ENCODE data around the gene COL24A1. TPM values are rescaled to one million over a fixed set of nuclear protein-coding genes. Genes with fewer than 3 reads are reported as not detected.

The COL24A1 gene
- total and polyA plus RNA-seq, 2 of the 8 experiments (the other 6 are each of a cell fraction or from before 2014, with no cell fraction given) = 0.23 to 1.1 TPM

DNA sequence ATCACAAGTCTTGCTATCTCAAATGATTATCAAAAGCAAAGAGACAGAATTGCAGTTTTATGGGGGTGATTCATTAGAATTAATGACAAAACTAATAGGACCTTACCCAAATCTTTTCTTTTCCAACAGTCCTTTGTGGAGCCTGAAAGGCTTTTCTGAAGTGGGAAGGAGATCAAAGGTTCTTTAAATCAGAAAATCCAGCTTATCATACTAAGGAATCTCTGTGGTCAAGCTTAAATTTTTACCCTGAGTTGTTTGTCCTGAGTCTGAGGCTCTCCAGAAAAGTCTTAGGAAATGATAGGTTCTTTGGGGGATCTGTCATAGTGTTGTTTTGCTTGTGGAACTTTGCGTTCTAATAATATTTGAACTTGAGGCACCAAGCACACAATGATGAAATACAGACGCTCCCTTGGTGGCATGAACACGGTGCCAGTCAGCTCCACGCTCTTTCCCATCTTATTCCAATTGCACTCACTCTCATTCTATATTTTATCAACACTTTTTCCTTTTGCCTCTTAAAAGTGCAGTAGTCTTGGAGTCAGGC is 38.0 kb upstream of the COL24A1 start:
- no peak overlapping the region for H2AK5ac ChIP-seq (ENCODE audit: low read depth, low read length)
- H3K79me2 ChIP-seq (ENCODE audit: control insufficient read depth in 1 of 2, insufficient read depth in 2 of 2, low read length in 2 of 2) = no peaks in the 10 kb centered on the region
- H3K4me1 ChIP-seq (replicated peaks in 1 of 4; ENCODE audit: control insufficient read depth in 3 of 4, insufficient read depth in 4 of 4, low read length in 3 of 4) = no peaks in the 10 kb centered on the region; a peak in 1 of 7 replicates
- DNase-seq (ENCODE audit: low read depth in 1 of 2, low spot score in 2 of 2) = no peak
- H2BK12ac ChIP-seq (ENCODE audit: low read depth, low read length) = no peak overlapping the region
- H3K9me3 ChIP-seq (ENCODE audit: insufficient read depth in 2 of 2, low read depth in 1 of 2, low read length in 1 of 2) = no peaks in the 10 kb centered on the region
- H2BK120ac ChIP-seq (replicated peaks; ENCODE audit: low read depth, low read length) = no peak overlapping the region
- no peak overlapping the region for H2BK20ac ChIP-seq (ENCODE audit: low read length)
- H2BK15ac ChIP-seq (ENCODE audit: low read length) = no peak overlapping the region
- H3K23ac ChIP-seq (ENCODE audit: insufficient read length) = no peak overlapping the region
- FAIRE-seq = no peak
- no peak overlapping the region for H3K4me2 ChIP-seq (ENCODE audit: insufficient read depth in 1 of 2, low read depth in 2 of 2, low read length in 2 of 2)
- H2AFZ ChIP-seq (ENCODE audit: low read length) = no peak overlapping the region
- H3K79me1 ChIP-seq (ENCODE audit: low read depth, low read length) = no peaks in the 10 kb centered on the region
- H4K8ac ChIP-seq (ENCODE audit: extremely low read depth, insufficient read depth, low read length) = no peak overlapping the region
- no peak overlapping the region for H4K5ac ChIP-seq (ENCODE audit: insufficient read length, low read depth, low read length)
- H3K14ac ChIP-seq (ENCODE audit: insufficient read length) = no peak overlapping the region
- 92% methylated on average over 4 of the region's 4 CpGs; no CpG with 5 or more reads in 1 of the 2 experiments for WGBS, 2 experiments (ENCODE audit: extremely low coverage in 1 of 2, insufficient coverage in 1 of 2, insufficient read length in 1 of 2, insufficient replicate concordance in 2 of 2, low coverage in 1 of 2, low lambda C conversion rate in 2 of 2, missing lambda C conversion rate in 1 of 2)
- no peak overlapping the region for H3K4ac ChIP-seq (replicated peaks; ENCODE audit: insufficient read length, low read depth, low read length)
- no peak overlapping the region for H2BK5ac ChIP-seq (ENCODE audit: low read depth, low read length)
- CTCF ChIA-PET (ENCODE audit: partially characterized antibody) = interaction anchor here (0.6 kb wide), 1 partner anchor 132 kb away, joined by 3 read pairs; no protein-coding TSS in a partner anchor
- H3K27me3 ChIP-seq (replicated peaks in 1 of 4; ENCODE audit: control insufficient read depth in 3 of 4, extremely low read depth in 1 of 4, insufficient read depth in 3 of 4, low read length in 3 of 4) = no peaks in the 10 kb centered on the region
- no peak overlapping the region for H3K56ac ChIP-seq (replicated peaks; ENCODE audit: insufficient read length, low read depth, low read length)
- no peaks in the 10 kb centered on the region for H3K36me3 ChIP-seq (ENCODE audit: control insufficient read depth in 2 of 4, insufficient read depth in 4 of 4, low read length in 3 of 4)
- no peaks in the 10 kb centered on the region for H4K20me1 ChIP-seq (replicated peaks in 1 of 2; ENCODE audit: control insufficient read depth in 1 of 2, insufficient read depth in 2 of 2, low read length in 2 of 2)
- H3K18ac ChIP-seq (ENCODE audit: extremely low read depth, low read length) = no peak overlapping the region
- H3K9ac ChIP-seq (replicated peaks in 1 of 4; ENCODE audit: extremely low read depth in 1 of 4, low read depth in 3 of 4, low read length in 3 of 4) = no peak overlapping the region
- H3K4me3 ChIP-seq (ENCODE audit: extremely low read depth in 1 of 4, insufficient read depth in 2 of 4, low read depth in 3 of 4, low read length in 4 of 4) = no peak overlapping the region
- POLR2A ChIA-PET (ENCODE audit: partially characterized antibody) = interaction anchor here (0.5 to 0.6 kb wide), 2 partner anchors 133 to 543 kb away, joined by 3 read pairs; no protein-coding TSS in a partner anchor
- H4K91ac ChIP-seq (replicated peaks; ENCODE audit: insufficient read length, low read length) = no peak overlapping the region
- TF ChIP-seq, protein P1, sequence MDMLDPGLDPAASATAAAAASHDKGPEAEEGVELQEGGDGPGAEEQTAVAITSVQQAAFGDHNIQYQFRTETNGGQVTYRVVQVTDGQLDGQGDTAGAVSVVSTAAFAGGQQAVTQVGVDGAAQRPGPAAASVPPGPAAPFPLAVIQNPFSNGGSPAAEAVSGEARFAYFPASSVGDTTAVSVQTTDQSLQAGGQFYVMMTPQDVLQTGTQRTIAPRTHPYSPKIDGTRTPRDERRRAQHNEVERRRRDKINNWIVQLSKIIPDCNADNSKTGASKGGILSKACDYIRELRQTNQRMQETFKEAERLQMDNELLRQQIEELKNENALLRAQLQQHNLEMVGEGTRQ (IDR thresholded peaks at IDR 0.05; ENCODE audit: low read length) = no peak
- H3K27ac ChIP-seq (ENCODE audit: low read depth, low read length) = no peak overlapping the region
- H3K23me2 ChIP-seq (ENCODE audit: low read depth, low read length) = no peaks in the 10 kb centered on the region

Measured in H1 (cell line).